K562 (cell line): ENCODE measurements around the gene ICE2.

Source experiments
- FOXK1 ChIP-seq: sonication (generic); formaldehyde crosslinking; IDR thresholded peaks from 2 replicates; pipeline ENCODE4 v1.8.0; 2022; ENCODE audit warnings: missing genetic modification reagents, mild to moderate bottlenecking, borderline replicate concordance
- KLF6 ChIP-seq: fragments of 250-450 bp; sonication (Bioruptor Pico); IDR thresholded peaks from 2 replicates; pipeline ENCODE4 v1.4.0; 2020; ENCODE audit warnings: mild to moderate bottlenecking, moderate library complexity, borderline replicate concordance
- NR3C1 ChIP-seq: sonication (generic); formaldehyde crosslinking; IDR thresholded peaks from 2 replicates; pipeline ENCODE4 v1.8.1; 2022; ENCODE audit warnings: missing genetic modification reagents
- POLR2A ChIP-seq: fragments of 450-650 bp; conservative IDR thresholded peaks from 2 replicates; pipeline ENCODE4 v1.6.1; 2016
- RERE ChIP-seq: sonication (generic); formaldehyde crosslinking; IDR thresholded peaks from 2 replicates; pipeline ENCODE4 v1.8.0; 2023; ENCODE audit warnings: missing genetic modification reagents, mild to moderate bottlenecking, borderline replicate concordance
- REST ChIP-seq, 2 experiments: fragments of 450-650 bp; formaldehyde crosslinking in 1 of 2; IDR thresholded peaks; 2 replicates each; pipeline versions ENCODE4 v1.4.0 to v1.6.1; 2014 to 2020; ENCODE audit warnings: mild to moderate bottlenecking in 2 of 2, borderline replicate concordance in 1 of 2, low read depth in 1 of 2
- RNF2 ChIP-seq: sonication (generic); IDR thresholded peaks from 2 replicates; pipeline ENCODE4 v1.6.1; 2016
- SREBF2 ChIP-seq: sonication (generic); formaldehyde crosslinking; IDR thresholded peaks from 2 replicates; pipeline ENCODE4 v1.4.0; 2020; ENCODE audit warnings: mild to moderate bottlenecking, missing genetic modification reagents
- ZNF239 ChIP-seq: fragments of 250-450 bp; sonication (Bioruptor Pico); IDR thresholded peaks from 2 replicates; pipeline ENCODE4 v1.4.0; 2020; ENCODE audit warnings: mild to moderate bottlenecking
- ZNF639 ChIP-seq, 2 experiments: fragments of 200-800 bp in 1 of 2; sonication (Bioruptor generic) in 1 of 2; sonication (generic) in 1 of 2; formaldehyde crosslinking in 1 of 2; IDR thresholded peaks in 1 of 2; conservative IDR thresholded peaks in 1 of 2; 2 replicates each; pipeline versions ENCODE4 v1.5.0 to v1.6.1; 2016 to 2020; ENCODE audit warnings: missing compliant biosample characterization in 1 of 2, missing genetic modification characterization in 1 of 2, missing genetic modification reagents in 1 of 2
- ZNF778 ChIP-seq: fragments of 450-650 bp; formaldehyde crosslinking; IDR thresholded peaks from 2 replicates; pipeline ENCODE4 v1.4.0; 2020; ENCODE audit warnings: mild to moderate bottlenecking, moderate library complexity

GRCh38 chr15:60442031-60442650 lies 36.8 kb downstream of the ICE2 start:
- no peak for TF ChIP-seq ZNF778 (CRISPR knock-in tag)
- no peak for TF ChIP-seq POLR2A
- TF ChIP-seq REST (IDR thresholded peaks at IDR 0.05; ENCODE audit: borderline replicate concordance), result no peak
- TF ChIP-seq REST (CRISPR knock-in tag; IDR thresholded peaks at IDR 0.05; ENCODE audit: low read depth), result no peak
- no peak for TF ChIP-seq SREBF2 (CRISPR knock-in tag)
- no peak for TF ChIP-seq ZNF239 (CRISPR knock-in tag)
- TF ChIP-seq KLF6 (CRISPR knock-in tag), result no peak
- TF ChIP-seq RNF2, result no peak
- no peak for TF ChIP-seq RERE
- no peak for TF ChIP-seq ZNF639 (CRISPR knock-in tag; conservative IDR thresholded peaks at IDR 0.05 in 1 of 2, IDR thresholded peaks at IDR 0.05 in 1 of 2)
- TF ChIP-seq FOXK1, result no peak
- no peak for TF ChIP-seq NR3C1 (CRISPR knock-in tag)
